AG10803 (cell line): ENCODE data around the gene SMG6.

Experiments
- DNase-seq: peaks from one replicate; pipeline ENCODE4 v3.0.0; 2010; ENCODE audit warnings: low read depth
- H3K4me3 ChIP-seq: 2 replicates; pipeline ENCODE4 v1.5.1; 2011; ENCODE audit warnings: mild to moderate bottlenecking, low read length, control low read depth
- CTCF ChIP-seq: conservative IDR thresholded peaks from 2 replicates; pipeline ENCODE4 v1.5.1; 2011; ENCODE audit warnings: mild to moderate bottlenecking, low read length, control low read depth, inconsistent platforms

SMG6 gene

GRCh38 chr17:2188971-2189630 is 114.5 kb downstream of the SMG6 start:
- DNase-seq: peak; percentile 54
- no peak for TF ChIP-seq CTCF
- H3K4me3 ChIP-seq: no peak overlapping the region

GRCh38 chr17:2187758-2188157 is 115.8 kb downstream of the SMG6 start:
- no peak for TF ChIP-seq CTCF
- DNase-seq: no peak
- no peak overlapping the region for H3K4me3 ChIP-seq

GRCh38 chr17:2186937-2187336 is 116.6 kb downstream of the SMG6 start:
- H3K4me3 ChIP-seq: no peak overlapping the region
- DNase-seq: no peak
- TF ChIP-seq CTCF: no peak

- no peak for DNase-seq
- no peak for TF ChIP-seq CTCF
- no peak overlapping the region for H3K4me3 ChIP-seq
Measured at GRCh38 chr17:2184993-2185931, 118.3 kb downstream of the SMG6 start.

GRCh38 chr17:2183346-2183745 is 120.2 kb downstream of the SMG6 start:
- no peak overlapping the region for H3K4me3 ChIP-seq
- DNase-seq: peak; percentile 61
- no peak for TF ChIP-seq CTCF

GRCh38 chr17:2181897-2182448 is 121.6 kb downstream of the SMG6 start:
- H3K4me3 ChIP-seq: peak overlapping the region; percentile 26
- DNase-seq: no peak
- no peak for TF ChIP-seq CTCF
